ENCODE data around the gene DIP2C.
"Not testable (repeated sequence)": the region's sequence is repeated elsewhere in the genome, so short reads cannot be mapped to it uniquely, and the experiment has no call there.

DIP2C gene

GRCh38 chr10:338171-339037 is 351.1 kb downstream of the DIP2C start:
- no peak for FAIRE-seq

- no peak for FAIRE-seq
Measured at GRCh38 chr10:336247-336646, 353.2 kb downstream of the DIP2C start.

- FAIRE-seq, result no peak
Measured at GRCh38 chr10:335151-335800, 354.2 kb downstream of the DIP2C start.

GRCh38 chr10:331186-331585 is 358.3 kb downstream of the DIP2C start:
- no peak for FAIRE-seq

- FAIRE-seq, result no peak
Measured at GRCh38 chr10:329361-330099, 359.9 kb downstream of the DIP2C start.

- no peak for FAIRE-seq
Measured at GRCh38 chr10:327889-328852, 361.3 kb downstream of the DIP2C start.

GRCh38 chr10:326894-327635 is 362.4 kb downstream of the DIP2C start:
- no peak for FAIRE-seq

GRCh38 chr10:326350-326749 is 363.1 kb downstream of the DIP2C start:
- FAIRE-seq, result no peak

GRCh38 chr10:325282-325681 is 364.2 kb downstream of the DIP2C start:
- no peak for FAIRE-seq

- FAIRE-seq, result no peak
Measured at GRCh38 chr10:324593-324992, 364.9 kb downstream of the DIP2C start.

GRCh38 chr10:323651-324293 is 365.7 kb downstream of the DIP2C start:
- FAIRE-seq, result no peak

- not testable (repeated sequence) for FAIRE-seq
Measured at GRCh38 chr10:323046-323445, 366.4 kb downstream of the DIP2C start.

- no peak for FAIRE-seq
Measured at GRCh38 chr10:320771-321170, 368.7 kb downstream of the DIP2C start.

GRCh38 chr10:317926-318325 is 371.5 kb downstream of the DIP2C start:
- FAIRE-seq, result no peak

- FAIRE-seq, result no peak
Measured at GRCh38 chr10:317271-317769, 372.1 kb downstream of the DIP2C start.

GRCh38 chr10:316390-316789 is 373.1 kb downstream of the DIP2C start:
- no peak for FAIRE-seq

GRCh38 chr10:314871-315270 is 374.6 kb downstream of the DIP2C start:
- no peak for FAIRE-seq

- no peak for FAIRE-seq
Measured at GRCh38 chr10:314381-314780, 375.1 kb downstream of the DIP2C start.

GRCh38 chr10:311901-312665 is 377.4 kb downstream of the DIP2C start:
- no peak for FAIRE-seq

Measured in colon (tissue), 2 donors.